ENCODE results near the gene HIPK4. TPM values are rescaled to one million over a fixed set of nuclear protein-coding genes. Genes with fewer than 3 reads are reported as not detected.
"Not testable (repeated sequence)": the region's sequence is repeated elsewhere in the genome, so short reads cannot be mapped to it uniquely, and the experiment has no call there.

The HIPK4 gene
- total RNA-seq, 1 donor from 2014 or later: not detected

DNA sequence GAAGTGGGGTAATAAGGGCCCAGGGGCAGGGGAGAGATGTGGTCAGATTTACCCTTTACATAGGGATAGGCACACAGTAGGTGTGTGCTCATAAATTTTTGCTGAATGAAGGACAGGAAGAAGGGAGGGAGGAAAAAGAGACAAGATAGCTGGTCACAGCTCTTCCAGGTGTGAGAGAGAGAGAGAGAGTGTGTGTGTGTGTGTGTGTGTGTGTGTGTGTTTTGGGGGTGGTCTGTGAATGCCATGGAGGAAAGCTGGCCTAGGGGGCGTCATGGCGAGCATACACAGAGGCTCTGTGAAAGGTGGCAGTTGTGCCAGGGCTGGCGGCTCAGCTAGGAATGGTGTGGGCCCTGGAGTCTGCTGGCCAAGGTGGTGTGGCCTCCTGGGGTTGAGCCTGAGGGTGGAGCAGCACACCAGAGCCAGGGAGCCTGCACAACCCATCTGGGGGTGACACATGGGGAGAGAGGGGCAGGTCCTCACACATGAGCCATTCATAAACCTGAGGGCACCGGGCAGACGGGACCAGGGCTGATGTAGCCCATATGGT lies 29.2 kb upstream of the HIPK4 start:
- intact Hi-C loops (cut with micrococcal nuclease): no loop called here

DNA sequence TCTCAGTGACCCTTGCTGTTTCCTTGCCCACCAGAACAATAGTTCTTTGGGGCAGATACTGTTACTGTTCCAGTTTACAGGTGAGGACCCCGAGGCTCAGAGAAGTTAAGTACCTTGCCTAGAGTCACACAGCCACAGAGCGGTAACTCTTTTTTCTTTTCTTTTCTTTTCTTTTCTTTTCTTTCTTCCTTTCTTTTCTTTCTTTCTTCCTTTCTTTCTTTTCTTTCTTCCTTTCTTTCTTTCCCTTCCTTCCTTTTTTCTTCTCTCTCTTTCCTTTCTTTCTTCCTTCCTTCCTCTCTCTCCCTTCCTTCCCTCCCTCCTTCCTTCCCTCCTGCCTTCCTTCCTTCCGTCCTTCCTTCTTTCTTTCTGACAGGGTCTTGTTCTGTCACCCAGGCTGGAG lies 28.1 kb upstream of the HIPK4 start:
- intact Hi-C loops (cut with micrococcal nuclease): no loop called here

DNA sequence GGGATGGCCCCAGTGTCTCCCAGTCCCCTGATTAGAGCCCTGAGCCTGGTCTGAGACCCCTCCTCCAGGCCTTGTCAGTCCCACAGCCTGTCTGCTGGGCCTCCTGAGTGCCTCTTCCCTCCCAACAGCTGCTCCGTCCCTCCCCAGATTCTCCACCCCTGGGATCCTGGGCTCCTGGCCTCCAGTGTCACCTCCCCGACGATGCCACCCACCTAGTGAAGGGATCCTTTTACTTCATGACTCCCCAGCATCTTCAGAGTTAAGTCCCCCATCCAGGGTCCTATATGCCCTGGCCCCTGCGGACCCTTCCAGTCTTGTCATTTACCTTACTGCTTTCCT lies 27.6 kb upstream of the HIPK4 start:
- intact Hi-C loops (cut with micrococcal nuclease): no loop called here

DNA sequence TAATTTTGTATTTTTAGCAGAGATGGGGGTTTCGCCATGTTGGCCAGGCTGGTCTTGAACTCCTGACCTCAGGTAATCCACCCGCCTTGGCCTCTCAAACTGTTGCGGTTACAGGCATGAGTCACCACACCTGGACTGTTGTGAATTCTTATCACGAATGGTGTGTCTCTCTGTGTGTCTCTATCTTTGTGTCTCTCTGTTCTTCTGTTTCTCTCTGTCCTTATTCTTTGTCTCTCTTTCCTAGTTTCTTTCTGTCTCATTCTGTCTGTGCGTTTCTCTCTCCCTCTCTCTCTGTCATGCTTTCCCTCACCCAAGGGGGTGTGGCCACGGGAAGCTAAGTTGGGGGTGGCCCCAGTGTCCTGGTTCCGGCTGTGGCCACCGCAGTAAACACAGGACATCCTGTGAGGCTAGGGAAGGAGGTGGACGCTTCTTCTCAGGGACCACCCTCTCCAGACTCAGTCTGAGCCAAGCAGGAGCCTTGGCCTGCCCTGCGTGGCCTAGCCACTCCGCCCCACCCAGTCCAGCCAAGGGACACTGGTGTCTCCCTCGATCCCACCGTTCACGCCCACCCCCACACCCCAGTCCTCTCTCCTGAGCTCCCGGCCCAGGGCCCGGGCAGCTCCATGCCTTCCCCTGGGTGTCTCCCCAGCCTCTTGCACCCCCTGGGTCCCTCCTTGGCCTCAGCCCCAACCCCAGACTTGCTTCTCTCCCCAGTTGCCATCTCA lies 27.1 kb upstream of the HIPK4 start:
- intact Hi-C loops (cut with micrococcal nuclease): no loop called here

DNA sequence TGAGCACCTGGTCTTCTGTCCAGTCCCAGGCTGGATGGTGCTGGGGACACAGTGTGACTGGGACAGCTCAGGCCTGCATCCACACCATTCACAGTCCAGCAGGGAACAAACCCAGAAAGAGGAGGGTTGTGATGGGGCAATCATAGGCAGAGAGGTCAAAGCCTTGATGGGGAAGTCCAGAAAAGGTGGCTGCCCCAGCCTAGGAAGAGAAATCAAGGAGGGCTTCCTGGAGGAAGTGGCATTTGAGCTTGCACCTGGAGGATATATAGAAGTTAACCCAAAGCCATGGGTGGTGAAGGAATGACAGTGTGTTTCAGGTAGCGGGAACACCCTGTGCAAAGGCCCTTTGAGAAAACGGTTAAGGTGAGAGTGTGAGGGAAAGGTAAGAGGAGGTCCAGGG lies 25.8 kb upstream of the HIPK4 start:
- intact Hi-C loops (cut with micrococcal nuclease): no loop called here

DNA sequence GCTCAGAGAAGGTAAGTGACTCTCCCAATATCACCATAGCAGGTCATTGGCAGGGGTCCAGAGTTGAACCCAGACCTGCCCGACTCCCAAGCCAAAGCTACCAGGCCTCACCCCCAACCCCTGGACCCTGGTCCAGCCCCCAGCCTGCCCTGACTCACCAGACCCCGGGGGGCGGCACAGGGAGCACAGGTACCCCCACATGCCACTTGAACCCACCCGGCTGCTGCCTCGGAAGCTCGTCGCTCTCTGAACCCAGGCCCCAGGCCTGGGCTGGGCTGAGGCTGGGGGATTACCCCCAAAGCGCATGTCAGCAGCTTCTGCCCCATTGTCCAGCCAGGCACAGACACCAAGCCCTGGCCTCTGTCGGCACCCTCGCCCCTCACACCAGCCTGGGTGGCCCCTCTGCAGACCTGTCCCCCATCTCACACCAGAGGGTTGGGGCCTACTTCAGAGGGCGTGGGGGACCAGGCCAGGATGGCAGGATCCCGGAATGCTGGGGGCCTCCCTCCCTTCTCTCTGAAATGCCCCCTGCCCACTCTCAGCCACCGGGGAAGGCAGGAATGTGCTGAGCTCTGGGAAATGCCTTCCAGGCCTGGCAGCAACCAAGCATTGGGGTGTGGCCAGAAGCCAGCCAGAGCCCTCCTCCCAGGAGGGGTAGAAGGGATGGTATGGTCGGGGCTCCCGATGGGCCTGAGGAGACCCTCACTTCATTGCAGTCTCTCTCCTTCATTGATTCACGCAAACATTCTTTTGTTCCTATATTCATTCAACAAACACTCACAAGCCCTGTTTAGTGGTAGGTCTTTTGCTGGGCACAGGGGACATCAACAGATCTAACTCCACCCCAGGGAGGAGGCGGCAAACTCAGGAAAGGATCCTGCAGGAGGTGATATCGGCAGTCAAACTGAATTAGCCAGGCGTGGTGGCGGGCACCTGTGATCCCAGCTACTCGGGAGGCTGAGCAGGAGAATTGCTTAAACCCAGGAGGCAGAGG lies 24.9 kb upstream of the HIPK4 start:
- intact Hi-C loops (cut with micrococcal nuclease): no loop called here

DNA sequence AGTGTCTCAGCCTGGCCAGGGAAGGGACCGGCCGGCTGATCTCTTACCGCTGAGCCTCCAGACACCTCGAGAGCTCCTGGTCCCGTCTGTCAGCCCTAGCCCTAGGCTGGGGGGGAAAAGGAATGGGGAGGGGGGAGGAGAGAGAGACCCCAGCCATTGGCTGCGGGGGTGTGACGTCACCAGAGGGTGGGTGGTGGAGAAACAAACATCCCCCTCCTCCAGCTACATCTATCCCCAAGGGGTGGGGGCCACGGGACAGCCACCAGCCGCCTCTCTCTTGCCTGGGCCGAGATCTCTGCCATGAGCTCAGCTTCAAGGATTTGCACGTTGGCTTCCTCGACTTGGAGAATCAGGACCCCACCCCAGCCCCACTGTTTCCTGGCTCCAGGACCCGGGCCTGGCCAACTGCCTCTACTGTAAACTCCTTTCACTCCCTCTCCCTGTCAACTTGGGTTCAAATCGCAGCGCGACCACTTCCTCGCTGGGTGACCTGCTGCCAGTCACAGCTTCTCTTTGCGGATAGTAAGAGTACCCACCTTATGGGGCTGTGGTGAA lies 23.4 kb upstream of the HIPK4 start, which contains the start of gene PRX:
Gene PRX, minus strand, starts transcription at position 88 of the 555 bp plus-strand sequence. CDS start 5,446 bp downstream, outside the sequence.
- intact Hi-C loops (cut with micrococcal nuclease): no loop called here

DNA sequence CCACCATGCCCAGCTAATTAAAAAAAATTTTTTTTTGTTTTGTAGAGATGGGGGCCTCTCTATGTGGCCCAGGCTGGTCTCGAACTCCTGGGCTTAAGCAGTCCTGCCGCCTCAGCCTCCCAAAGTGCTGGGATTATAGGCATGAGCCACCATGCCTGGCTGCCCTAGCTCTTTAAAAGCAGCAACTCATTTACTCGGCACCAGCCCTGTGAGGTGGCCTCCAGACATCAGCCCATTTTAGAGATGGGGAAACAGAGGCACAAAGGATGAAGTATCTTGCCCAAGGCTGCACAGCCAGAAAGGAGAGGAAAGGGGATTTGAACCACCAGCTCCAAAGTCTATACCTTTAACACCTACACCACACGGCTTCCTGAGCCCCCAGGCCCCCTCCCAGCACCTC lies 22.9 kb upstream of the HIPK4 start:
- intact Hi-C loops (cut with micrococcal nuclease): no loop called here

DNA sequence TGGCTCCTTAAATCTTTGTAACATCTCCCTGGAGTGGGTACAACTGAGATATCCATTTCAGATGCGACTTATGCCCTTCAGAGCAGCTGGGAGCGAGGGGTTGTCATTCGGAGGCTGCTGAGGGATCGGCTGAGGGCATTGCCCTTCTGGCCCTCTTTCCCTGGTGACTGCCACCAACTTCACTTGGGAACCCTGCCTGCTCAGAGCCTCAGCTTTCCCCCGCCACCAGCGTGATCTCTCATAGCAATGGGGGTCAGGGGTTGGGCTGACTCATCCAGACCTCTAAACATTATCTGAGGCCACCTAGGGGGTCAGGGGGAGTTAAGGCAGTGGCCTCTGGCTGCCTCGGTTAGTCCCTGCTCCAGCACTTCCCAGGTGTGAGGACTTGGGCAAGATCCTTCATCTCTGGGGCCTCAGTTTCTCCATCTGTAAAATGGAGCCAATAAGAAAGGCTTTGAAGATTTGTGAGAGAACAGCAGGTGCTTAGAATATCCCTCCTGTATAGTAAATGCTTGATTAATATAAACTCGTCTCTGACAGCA lies 22.0 kb upstream of the HIPK4 start:
- intact Hi-C loops (cut with micrococcal nuclease): no loop called here

DNA sequence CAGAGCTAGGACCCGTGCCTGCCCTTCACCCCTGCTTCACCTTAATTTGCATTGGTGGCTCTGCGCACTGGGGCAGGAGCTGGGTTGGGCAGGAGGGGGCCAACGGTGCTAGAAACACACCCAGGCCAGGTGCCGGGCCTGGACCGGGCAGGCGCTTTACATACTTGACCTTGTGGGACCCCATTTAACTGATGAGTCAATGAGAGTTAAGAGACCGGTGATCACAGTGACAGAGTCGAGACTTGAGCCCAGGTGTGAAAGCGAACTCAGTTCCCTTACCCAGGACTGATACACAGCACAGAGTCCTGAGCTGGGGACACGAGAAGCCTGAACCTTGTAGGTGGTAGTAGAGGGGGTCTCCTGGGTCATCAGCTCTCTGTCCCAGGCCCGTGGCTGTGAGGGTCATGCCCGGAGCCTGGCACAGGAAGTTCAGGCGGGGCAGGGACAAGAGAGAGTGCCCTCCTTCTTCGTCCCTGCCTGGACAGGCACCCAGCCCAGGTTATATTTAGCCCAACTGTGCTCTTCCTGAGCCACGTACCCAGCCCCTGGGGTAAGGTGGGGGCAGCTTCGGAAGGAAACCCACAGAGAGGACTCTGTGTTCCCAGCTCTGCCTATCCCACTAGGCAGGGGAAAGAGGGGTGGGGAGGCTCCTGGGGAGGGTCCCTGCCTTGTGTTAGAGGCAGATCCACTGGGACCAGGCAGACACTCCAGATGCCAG lies 21.3 kb upstream of the HIPK4 start:
- intact Hi-C loops (cut with micrococcal nuclease): no loop called here

DNA sequence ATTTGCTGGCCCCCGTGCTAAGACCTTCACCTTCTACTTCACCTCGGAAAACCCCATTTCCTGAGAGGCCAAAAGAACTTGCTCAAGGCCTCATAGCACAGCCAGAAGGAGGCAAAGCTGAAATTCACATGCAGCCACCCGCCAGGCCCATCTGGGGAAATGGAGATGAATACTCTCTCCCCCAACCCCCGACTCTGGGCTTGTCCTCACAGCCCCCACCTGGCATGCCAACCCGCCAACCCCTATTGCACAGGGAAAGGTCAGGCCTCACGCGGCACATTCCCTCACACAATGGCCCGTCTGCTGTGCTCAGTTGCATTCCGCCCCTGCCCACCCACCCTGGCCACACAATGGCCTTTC lies 20.0 kb upstream of the HIPK4 start:
- intact Hi-C loops (cut with micrococcal nuclease): no loop called here

DNA sequence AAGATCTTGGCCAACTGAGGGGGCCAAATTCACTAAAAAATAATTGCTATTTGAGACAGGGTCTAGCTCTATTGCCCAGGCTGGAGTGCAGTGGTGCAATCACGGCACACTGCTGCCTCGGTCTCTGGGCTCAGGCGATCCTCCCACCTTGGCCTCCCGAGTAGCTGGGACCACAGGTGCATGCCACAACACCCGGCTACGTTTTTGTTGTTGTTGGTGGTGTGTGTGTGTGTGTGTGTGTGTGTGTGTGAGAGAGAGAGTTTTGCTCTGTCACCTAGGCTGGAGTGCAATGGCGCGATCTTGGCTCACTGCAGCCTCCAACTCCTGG lies 18.6 kb upstream of the HIPK4 start:
- intact Hi-C loops (cut with micrococcal nuclease): not testable (repeated sequence)

DNA sequence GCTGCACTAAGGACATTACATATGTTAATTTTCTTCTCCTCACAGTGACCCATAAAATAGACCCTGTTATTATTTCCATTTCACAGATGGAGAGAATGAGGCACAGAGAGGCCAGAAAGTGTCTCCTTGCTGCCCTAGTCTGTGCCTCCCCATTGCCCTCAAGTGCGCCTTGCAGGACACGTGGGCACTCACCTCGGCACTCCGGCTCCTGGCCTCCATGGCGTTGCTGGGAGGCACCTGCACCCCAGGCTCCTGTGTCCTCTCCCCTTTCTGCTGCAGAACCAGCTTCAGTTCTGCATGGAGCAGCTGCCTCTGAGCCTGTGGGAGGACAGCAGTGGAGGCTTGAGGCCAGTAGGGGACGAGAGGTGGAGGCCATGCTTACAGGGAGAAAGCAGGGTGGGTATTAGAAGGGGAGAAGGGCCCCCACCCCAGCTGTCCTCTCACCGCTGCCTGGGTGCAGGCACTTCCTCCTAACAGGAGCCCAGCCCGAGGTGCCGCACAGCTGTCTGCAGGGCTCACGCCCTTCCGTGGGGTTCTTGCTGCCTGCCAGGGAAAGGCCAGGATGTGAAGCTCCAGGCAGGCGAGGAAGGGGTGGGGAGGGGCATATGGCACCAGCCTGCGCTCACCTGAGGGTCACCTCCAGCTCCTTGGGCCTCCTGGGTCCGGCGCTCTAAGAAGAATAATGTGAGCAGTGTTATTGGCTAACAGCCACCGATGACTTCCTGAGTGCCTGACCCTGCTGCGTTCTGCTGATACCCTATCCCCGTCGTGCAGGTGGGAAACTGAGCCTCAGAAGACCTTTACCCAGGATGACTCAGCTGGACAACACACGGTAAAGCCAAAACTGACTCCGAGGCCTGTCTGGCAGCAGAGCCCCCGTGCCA lies 18.0 kb upstream of the HIPK4 start:
- intact Hi-C loops (cut with micrococcal nuclease): no loop called here

DNA sequence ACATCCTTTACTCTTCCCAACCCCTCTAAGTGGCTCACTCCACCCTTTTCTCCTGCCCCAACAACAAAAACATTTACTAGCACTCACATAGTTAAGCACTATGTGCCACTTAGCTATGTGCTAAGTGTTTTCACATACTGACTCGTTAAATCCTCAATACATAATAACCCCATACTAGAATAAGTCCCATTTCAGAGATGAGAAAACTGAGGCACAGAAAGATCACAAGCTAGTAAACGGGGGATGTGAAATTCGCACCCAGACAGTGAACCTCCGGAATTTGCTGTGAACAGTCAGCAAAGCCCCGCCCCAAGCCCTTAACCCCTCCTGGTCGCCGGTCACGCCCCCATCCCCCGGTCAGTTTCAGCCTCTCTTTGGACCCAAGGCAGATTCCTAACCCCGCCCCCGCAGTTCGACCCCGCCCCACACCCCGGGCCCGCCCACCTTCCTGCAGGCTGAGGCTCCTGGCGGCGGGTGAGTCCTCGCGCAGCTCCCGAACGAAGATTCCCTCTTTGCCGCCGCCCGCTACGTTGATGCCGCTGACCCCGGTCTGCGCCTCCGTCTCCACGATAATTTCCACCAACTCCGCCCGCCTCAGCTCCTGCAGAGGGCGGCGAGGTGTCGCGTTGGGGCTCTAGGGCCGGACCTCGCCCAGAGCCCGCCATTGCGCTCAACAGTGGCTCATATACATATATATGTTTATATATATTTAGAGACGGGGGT lies 13.4 kb upstream of the HIPK4 start:
- intact Hi-C loops (cut with micrococcal nuclease): loop anchor here (1.0 kb wide), 3 partner anchors 55 to 287 kb away; partner anchors contain the start of genes C19orf47, NUMBL and PLD3

DNA sequence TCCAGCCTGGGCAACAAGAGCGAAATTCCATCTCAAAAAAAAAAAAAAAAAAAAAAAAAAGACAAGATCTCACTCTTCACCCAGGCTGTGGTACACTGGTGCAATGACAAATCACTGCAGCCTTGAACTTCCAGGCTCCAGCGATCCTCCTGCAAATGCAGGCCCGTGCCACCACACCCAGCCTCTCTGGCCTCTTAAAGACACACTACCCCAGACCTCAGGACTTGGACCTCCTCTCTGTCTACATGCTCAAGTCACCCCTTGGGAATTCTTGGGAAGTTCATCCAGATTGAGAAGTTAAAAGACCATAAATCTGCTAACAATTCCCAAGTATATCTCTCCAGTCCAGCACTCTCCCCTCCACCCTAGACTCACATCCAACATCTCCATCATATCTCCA lies 10.6 kb upstream of the HIPK4 start:
- intact Hi-C loops (cut with micrococcal nuclease): no loop called here

DNA sequence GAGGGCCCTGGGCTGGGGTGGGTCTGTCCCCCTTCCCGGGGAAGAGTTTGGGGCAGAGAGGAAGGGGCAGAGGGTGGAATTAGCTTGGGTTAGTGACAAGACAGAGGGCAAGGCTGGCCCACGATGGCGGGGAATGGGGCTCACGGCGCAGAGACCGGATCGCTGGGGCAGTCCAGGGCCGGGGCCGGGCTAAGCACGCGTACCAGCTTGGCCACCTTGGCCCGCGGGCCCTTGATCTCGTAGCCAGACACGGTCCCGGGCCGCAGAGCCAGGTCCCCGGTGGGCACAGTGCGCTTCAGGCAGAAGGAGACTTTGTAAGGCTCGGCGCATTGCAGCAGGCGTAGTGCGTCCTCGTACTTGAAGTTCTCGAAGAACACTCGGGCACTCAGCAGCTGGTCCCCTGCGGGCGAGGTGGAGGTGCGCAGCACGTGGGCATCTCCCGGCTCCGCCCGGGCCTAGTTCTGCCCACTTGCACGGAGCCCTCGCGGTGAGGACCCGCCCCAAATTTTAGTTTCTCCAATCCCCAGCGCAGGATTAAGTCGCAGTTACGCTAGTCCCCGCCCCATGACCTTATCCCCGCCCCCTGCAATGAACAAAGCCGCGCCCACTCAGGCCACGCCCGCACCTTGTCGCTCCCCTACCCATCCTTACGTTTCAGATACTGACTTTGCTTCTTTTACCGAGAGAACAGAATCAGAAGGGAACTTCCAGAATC lies 8.6 kb upstream of the HIPK4 start:
- intact Hi-C loops (cut with micrococcal nuclease): no loop called here

DNA sequence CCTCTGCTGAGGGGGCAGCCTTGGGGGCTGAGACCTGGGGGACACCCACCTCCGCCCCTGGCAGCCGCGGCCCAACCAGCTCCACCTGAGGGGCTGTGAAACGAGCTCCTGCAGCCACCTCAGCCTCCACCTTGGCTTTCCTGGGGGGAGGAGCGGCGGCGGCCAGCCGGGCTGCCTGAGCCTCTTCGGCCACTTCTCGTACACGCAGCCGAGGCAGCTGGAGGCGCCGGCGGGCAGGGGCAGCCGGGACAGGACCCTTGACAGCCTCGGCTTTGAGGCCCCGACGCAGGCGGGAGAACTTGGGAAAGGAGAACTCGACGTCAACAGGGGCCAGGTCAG lies 7.6 kb upstream of the HIPK4 start:
- intact Hi-C loops (cut with micrococcal nuclease): no loop called here

DNA sequence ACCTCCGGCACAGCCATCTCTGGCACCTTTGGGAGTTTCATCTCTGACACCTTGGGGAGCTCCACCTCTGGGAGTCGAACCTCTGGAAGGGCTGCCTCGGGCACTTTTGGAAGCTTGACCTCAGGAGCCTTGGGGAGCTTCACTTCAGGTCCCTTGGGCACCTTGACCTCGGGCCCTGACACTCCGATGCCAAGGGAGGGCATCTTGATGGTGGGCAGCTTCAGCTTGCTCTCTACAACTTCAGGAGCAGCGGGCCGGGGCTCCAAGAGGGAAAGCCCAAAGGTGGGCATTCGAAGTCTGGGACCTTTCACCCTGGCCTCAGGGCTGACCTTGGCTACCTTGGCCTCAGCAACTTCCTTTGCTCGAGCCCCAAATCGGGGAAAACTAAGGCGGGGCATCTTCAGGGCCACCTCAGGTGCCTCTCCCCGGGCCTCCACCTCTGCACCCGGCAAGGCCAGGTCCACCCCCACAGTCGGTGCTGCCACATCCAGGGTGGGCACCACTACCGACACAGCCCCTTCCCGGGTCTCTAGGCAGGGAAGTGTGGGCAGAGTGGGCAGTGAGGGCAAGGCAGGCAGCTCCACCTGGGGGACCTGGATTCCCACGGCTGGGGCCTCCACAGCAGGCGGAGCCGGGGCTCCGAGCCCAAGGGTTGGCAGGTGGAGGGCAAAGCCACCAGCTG lies 7.0 kb upstream of the HIPK4 start:
- intact Hi-C loops (cut with micrococcal nuclease): no loop called here
